ENCODE measurements around the gene RASGRF2.

DNA sequence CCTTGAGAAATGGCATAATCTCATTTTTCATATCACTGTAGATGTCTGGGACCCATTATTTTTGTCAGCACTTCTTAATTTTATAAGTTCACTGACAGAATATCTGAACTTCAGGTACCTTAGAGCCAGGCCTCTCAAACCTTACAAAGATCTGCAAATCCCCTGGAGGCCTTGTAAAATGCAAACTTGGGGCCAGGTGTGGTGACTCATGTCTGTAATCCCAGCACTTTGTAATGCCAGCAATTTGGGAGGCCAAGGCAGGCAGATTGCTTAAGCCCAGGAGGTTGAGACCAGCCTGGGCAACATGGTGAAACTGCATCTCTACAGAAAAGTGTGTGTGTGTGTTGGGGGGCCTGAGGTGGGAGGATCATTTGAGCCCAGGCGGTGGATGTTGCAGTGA, 30.8 kb downstream of the RASGRF2 start:
- TF ChIP-seq MTF1 (CRISPR knock-in tag; IDR thresholded peaks at IDR 0.05; ENCODE audit: borderline replicate concordance) (no peak), ZC3H4 (CRISPR knock-in tag; IDR thresholded peaks at IDR 0.05; ENCODE audit: borderline replicate concordance) (no peak), KAT7 (CRISPR knock-in tag; IDR thresholded peaks at IDR 0.05; ENCODE audit: borderline replicate concordance) (no peak), WHSC1 (IDR thresholded peaks at IDR 0.05; ENCODE audit: low read length) (no peak), KLF1 (tag; IDR thresholded peaks at IDR 0.05) (no peak), ZNF668 (CRISPR knock-in tag; IDR thresholded peaks at IDR 0.05) (no peak), CBFB (CRISPR knock-in tag; IDR thresholded peaks at IDR 0.05) (no peak), ETV1 (tag; conservative IDR thresholded peaks at IDR 0.05; ENCODE audit: low read depth) (no peak), CEBPB (tag; IDR thresholded peaks at IDR 0.05) (no peak)
- TF ChIP-seq, protein P1, sequence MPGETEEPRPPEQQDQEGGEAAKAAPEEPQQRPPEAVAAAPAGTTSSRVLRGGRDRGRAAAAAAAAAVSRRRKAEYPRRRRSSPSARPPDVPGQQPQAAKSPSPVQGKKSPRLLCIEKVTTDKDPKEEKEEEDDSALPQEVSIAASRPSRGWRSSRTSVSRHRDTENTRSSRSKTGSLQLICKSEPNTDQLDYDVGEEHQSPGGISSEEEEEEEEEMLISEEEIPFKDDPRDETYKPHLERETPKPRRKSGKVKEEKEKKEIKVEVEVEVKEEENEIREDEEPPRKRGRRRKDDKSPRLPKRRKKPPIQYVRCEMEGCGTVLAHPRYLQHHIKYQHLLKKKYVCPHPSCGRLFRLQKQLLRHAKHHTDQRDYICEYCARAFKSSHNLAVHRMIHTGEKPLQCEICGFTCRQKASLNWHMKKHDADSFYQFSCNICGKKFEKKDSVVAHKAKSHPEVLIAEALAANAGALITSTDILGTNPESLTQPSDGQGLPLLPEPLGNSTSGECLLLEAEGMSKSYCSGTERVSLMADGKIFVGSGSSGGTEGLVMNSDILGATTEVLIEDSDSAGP (CRISPR knock-in tag; IDR thresholded peaks at IDR 0.05) = no peak
- TF ChIP-seq, protein P2, sequence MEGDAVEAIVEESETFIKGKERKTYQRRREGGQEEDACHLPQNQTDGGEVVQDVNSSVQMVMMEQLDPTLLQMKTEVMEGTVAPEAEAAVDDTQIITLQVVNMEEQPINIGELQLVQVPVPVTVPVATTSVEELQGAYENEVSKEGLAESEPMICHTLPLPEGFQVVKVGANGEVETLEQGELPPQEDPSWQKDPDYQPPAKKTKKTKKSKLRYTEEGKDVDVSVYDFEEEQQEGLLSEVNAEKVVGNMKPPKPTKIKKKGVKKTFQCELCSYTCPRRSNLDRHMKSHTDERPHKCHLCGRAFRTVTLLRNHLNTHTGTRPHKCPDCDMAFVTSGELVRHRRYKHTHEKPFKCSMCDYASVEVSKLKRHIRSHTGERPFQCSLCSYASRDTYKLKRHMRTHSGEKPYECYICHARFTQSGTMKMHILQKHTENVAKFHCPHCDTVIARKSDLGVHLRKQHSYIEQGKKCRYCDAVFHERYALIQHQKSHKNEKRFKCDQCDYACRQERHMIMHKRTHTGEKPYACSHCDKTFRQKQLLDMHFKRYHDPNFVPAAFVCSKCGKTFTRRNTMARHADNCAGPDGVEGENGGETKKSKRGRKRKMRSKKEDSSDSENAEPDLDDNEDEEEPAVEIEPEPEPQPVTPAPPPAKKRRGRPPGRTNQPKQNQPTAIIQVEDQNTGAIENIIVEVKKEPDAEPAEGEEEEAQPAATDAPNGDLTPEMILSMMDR (IDR thresholded peaks at IDR 0.05 in 2 of 3, conservative IDR thresholded peaks at IDR 0.05 in 1 of 3; ENCODE audit: insufficient read depth in 2 of 3, low read depth in 1 of 3, low read length in 3 of 3) = no peak
- TF ChIP-seq, protein P3, sequence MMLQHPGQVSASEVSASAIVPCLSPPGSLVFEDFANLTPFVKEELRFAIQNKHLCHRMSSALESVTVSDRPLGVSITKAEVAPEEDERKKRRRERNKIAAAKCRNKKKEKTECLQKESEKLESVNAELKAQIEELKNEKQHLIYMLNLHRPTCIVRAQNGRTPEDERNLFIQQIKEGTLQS (IDR thresholded peaks at IDR 0.05) = no peak
- TF ChIP-seq, protein P3 (CRISPR knock-in tag; conservative IDR thresholded peaks at IDR 0.05) = no peak
- TF ChIP-seq, protein P4, sequence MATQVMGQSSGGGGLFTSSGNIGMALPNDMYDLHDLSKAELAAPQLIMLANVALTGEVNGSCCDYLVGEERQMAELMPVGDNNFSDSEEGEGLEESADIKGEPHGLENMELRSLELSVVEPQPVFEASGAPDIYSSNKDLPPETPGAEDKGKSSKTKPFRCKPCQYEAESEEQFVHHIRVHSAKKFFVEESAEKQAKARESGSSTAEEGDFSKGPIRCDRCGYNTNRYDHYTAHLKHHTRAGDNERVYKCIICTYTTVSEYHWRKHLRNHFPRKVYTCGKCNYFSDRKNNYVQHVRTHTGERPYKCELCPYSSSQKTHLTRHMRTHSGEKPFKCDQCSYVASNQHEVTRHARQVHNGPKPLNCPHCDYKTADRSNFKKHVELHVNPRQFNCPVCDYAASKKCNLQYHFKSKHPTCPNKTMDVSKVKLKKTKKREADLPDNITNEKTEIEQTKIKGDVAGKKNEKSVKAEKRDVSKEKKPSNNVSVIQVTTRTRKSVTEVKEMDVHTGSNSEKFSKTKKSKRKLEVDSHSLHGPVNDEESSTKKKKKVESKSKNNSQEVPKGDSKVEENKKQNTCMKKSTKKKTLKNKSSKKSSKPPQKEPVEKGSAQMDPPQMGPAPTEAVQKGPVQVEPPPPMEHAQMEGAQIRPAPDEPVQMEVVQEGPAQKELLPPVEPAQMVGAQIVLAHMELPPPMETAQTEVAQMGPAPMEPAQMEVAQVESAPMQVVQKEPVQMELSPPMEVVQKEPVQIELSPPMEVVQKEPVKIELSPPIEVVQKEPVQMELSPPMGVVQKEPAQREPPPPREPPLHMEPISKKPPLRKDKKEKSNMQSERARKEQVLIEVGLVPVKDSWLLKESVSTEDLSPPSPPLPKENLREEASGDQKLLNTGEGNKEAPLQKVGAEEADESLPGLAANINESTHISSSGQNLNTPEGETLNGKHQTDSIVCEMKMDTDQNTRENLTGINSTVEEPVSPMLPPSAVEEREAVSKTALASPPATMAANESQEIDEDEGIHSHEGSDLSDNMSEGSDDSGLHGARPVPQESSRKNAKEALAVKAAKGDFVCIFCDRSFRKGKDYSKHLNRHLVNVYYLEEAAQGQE (IDR thresholded peaks at IDR 0.05; ENCODE audit: borderline replicate concordance) = no peak
- TF ChIP-seq, protein P4 (CRISPR knock-in tag; IDR thresholded peaks at IDR 0.05; ENCODE audit: low read depth) = no peak
- TF ChIP-seq, protein P5, sequence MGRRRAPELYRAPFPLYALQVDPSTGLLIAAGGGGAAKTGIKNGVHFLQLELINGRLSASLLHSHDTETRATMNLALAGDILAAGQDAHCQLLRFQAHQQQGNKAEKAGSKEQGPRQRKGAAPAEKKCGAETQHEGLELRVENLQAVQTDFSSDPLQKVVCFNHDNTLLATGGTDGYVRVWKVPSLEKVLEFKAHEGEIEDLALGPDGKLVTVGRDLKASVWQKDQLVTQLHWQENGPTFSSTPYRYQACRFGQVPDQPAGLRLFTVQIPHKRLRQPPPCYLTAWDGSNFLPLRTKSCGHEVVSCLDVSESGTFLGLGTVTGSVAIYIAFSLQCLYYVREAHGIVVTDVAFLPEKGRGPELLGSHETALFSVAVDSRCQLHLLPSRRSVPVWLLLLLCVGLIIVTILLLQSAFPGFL (CRISPR knock-in tag; IDR thresholded peaks at IDR 0.05) = no peak

Measured in K562 (cell line).